ENCODE measurements around the gene ZNF829. TPM values are rescaled to one million over a fixed set of nuclear protein-coding genes. Genes with fewer than 3 reads are reported as not detected.

The ZNF829 gene
- total RNA-seq, 1 donor from 2014 or later = 3.7 TPM

DNA sequence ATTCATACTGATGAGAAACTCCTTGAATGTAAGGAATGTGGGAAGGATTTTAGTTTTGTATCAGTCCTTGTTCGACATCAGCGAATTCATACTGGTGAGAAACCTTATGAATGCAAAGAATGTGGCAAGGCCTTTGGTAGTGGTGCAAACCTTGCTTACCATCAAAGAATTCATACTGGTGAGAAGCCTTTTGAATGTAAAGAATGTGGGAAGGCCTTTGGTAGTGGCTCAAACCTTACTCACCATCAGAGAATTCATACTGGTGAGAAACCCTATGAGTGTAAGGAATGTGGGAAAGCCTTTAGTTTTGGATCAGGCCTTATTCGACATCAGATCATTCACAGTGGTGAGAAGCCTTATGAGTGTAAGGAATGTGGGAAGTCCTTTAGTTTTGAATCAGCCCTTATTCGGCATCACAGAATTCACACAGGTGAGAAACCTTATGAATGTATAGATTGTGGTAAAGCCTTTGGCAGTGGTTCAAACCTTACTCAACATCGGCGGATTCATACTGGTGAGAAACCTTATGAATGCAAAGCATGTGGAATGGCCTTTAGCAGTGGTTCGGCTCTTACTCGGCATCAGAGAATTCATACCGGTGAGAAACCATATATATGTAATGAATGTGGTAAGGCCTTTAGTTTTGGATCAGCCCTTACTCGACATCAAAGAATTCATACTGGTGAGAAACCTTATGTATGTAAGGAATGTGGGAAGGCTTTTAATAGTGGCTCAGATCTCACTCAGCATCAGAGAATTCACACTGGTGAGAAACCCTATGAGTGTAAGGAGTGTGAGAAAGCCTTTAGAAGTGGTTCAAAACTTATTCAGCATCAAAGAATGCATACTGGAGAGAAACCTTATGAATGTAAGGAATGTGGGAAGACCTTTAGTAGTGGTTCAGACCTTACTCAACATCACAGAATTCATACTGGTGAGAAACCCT is 38.8 kb downstream of the ZNF829 start:
- Histone ChIP-seq H3K27me3 (ENCODE audit: control insufficient read depth, insufficient read depth, low read length) (no peaks in the 10 kb centered on the region), H3K4me3 (ENCODE audit: low read depth, low read length) (no peak overlapping the region), H3K36me3 (ENCODE audit: control insufficient read depth, insufficient read depth, low read length) (peaks cover 1% of the 10 kb centered on the region)
- DNase-seq (ENCODE audit: low read depth) (peak; percentile 0), FAIRE-seq (peak; percentile 60)
- TF ChIP-seq, protein P1, sequence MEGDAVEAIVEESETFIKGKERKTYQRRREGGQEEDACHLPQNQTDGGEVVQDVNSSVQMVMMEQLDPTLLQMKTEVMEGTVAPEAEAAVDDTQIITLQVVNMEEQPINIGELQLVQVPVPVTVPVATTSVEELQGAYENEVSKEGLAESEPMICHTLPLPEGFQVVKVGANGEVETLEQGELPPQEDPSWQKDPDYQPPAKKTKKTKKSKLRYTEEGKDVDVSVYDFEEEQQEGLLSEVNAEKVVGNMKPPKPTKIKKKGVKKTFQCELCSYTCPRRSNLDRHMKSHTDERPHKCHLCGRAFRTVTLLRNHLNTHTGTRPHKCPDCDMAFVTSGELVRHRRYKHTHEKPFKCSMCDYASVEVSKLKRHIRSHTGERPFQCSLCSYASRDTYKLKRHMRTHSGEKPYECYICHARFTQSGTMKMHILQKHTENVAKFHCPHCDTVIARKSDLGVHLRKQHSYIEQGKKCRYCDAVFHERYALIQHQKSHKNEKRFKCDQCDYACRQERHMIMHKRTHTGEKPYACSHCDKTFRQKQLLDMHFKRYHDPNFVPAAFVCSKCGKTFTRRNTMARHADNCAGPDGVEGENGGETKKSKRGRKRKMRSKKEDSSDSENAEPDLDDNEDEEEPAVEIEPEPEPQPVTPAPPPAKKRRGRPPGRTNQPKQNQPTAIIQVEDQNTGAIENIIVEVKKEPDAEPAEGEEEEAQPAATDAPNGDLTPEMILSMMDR (IDR thresholded peaks at IDR 0.05; ENCODE audit: insufficient read depth, low read length, severe bottlenecking) = no peak

DNA sequence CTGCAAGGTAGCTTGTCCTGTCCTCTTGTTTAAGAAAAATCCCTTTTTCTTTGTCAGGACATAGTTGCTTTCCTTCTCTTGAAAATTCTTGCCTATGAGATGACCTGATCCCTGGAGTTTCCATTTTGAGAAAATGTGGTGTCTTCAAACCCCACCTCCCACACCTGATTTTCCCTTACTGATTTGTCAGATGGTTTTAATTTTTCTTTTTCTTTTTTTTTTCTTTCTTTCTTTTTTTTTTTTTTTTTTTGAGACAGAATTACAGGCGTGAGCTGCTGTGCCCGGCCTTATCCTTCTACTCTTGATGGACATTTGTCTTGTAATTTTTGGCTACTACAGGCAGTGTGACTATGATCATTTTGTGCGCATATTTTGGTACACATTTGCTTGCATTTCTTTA is 64.2 kb downstream of the ZNF829 start:
- Histone ChIP-seq H3K36me3 (ENCODE audit: control insufficient read depth, insufficient read depth, low read length) (peaks cover 3% of the 10 kb centered on the region), H3K4me3 (ENCODE audit: low read depth, low read length) (no peak overlapping the region), H3K27me3 (ENCODE audit: control insufficient read depth, insufficient read depth, low read length) (no peaks in the 10 kb centered on the region)
- FAIRE-seq (no peak), DNase-seq (ENCODE audit: low read depth) (no peak)
- TF ChIP-seq, protein P1 (IDR thresholded peaks at IDR 0.05; ENCODE audit: insufficient read depth, low read length, severe bottlenecking) = no peak

DNA sequence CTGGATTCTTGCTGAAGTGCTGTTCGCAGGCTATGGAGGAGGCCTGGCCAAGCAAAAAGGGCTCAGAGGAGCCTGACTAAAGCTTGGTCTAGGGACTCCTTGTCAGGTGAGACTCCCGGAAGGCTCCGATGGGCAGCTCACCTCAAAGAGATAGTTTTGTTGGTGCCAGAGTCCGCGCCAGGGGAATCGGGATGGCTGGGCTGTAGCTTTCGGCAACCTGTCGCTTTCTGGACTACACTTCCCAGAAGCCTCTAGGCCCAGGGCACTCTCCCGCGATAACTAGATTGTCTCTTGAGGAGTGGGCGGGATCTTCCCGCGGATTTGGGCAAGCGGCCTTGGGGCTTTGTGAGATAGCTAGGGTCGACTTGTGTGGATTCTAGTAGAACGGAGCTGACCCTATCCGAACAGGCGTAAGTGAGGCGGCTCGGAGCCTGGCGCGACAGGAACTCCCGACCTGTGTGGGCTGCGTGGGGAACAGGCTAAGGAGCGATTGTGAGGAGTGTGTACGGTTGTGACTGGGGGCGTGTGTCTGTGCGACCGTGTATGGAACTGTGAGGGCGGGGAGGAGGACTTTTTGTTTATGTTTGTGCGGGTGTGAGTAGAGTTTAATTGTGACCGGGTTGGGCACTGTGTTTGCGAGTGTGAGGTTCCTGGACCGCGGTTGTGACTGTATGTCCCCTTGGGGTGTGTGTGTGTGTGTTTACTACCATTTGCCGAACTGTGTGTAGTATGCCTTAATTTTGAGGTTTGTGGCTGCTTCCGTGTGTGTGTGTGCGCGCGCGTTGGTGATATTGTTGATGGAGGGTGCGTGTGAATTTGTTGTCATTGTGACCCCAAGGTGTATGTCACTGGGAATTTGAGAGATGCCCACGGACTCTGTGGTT is 65.3 kb downstream of the ZNF829 start, which contains the start of gene ZNF345:
TSS of gene ZNF345 (plus strand) at position 318 of the 884 bp plus-strand sequence. CDS start 25,955 bp downstream, outside the sequence.
- peak within 1 kb of the TSS; percentile 83 for H3K4me3 ChIP-seq (ENCODE audit: low read depth, low read length)
- TF ChIP-seq, protein P1 (IDR thresholded peaks at IDR 0.05; ENCODE audit: insufficient read depth, low read length, severe bottlenecking) = no peak
- FAIRE-seq (peak; percentile 83), DNase-seq (ENCODE audit: low read depth) (peak; percentile 89)
- no peaks in the 10 kb centered on the region for H3K27me3 ChIP-seq (ENCODE audit: control insufficient read depth, insufficient read depth, low read length)
- H3K36me3 ChIP-seq (ENCODE audit: control insufficient read depth, insufficient read depth, low read length) = peaks cover 3% of the 10 kb centered on the region

DNA sequence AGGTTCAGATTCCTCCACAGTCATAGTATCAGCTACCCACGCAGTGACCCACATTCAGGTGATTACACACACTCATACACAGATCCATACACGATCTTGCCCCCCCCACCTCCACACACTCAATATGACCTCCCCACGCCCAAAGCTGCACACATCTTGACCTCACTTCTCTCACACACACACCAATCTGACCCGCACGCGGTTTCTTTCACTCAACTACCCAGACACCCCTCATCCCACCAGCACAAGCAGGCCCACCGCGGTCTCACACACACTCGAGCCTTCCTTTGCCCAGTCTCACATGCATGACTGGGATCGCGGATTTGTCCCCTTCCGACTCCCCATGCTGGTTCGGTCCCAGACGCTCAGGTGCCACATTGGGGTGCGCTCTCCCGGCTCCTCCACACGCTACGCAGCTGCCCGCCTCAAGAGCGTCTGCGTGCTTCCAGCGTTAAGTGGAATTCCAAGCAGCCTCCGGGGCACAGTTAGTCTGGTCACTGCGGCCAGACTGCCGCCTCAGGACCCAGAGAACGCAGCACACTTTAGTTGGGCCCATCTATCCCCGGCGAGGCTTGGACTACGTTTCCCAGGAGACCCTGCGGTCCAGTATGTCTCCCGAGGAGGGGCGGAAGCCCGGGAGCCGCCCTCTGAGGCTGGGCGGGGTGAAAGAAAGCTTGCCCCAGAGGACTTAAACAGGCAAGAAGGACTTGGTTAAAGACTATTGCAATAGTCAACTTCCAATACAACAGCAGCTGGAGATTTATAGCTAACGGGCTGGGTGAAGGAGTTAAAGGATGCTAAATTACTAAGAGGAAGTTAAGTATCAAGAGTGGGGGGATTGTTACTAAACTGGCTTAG is 66.2 kb downstream of the ZNF829 start:
- TF ChIP-seq, protein P1 (IDR thresholded peaks at IDR 0.05; ENCODE audit: insufficient read depth, low read length, severe bottlenecking) = no peak
- H3K36me3 ChIP-seq (ENCODE audit: control insufficient read depth, insufficient read depth, low read length) = peaks cover 3% of the 10 kb centered on the region
- H3K27me3 ChIP-seq (ENCODE audit: control insufficient read depth, insufficient read depth, low read length) = no peaks in the 10 kb centered on the region
- H3K4me3 ChIP-seq (ENCODE audit: low read depth, low read length) = peak overlapping the region; percentile 83
- no peak for FAIRE-seq
- peak; percentile 89 for DNase-seq (ENCODE audit: low read depth)

DNA sequence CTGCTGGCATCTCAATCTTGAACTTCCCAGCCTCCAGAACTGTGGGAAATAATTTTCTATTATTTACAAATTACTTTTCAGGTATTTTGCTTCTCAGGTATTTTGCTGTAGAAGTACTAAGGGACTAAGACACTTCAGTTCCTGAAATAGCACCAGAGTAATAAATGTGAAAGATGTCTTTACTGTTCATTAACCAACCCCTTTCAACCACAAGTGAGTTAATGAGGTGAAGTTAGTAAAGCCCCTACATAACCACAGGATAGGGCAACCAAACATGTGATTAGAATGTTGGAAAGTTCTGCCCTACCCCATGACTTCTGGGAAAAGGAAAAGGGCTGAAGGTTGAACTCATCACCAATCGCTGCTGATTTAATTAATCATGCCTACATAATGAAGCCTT is 68.1 kb downstream of the ZNF829 start:
- no peak overlapping the region for H3K4me3 ChIP-seq (ENCODE audit: low read depth, low read length)
- H3K36me3 ChIP-seq (ENCODE audit: control insufficient read depth, insufficient read depth, low read length) = peaks cover 3% of the 10 kb centered on the region
- TF ChIP-seq, protein P1 (IDR thresholded peaks at IDR 0.05; ENCODE audit: insufficient read depth, low read length, severe bottlenecking) = no peak
- DNase-seq (ENCODE audit: low read depth) (no peak), FAIRE-seq (no peak)
- no peaks in the 10 kb centered on the region for H3K27me3 ChIP-seq (ENCODE audit: control insufficient read depth, insufficient read depth, low read length)
